ENCODE results near the gene THNSL1.
"Not testable (repeated sequence)": the region's sequence is repeated elsewhere in the genome, so short reads cannot be mapped to it uniquely, and the experiment has no call there.

Gene THNSL1

GRCh38 chr10:24995072-24995471 lies 21.3 kb upstream of the THNSL1 start:
- Histone ChIP-seq H4K20me1 (ENCODE audit: insufficient read depth, low read length, poor library complexity, severe bottlenecking) (no peaks in the 10 kb centered on the region), H3K27me3 (ENCODE audit: insufficient read depth, low read length, poor library complexity, severe bottlenecking) (no peaks in the 10 kb centered on the region), H3K36me3 (ENCODE audit: insufficient read depth, low read length) (no peaks in the 10 kb centered on the region), H3K4me1 (ENCODE audit: insufficient read depth, low read length, poor library complexity, severe bottlenecking) (no peaks in the 10 kb centered on the region), H2AFZ (ENCODE audit: low read length) (no peak overlapping the region), H3K79me2 (ENCODE audit: insufficient read depth, low read length) (no peaks in the 10 kb centered on the region), H3K9me3 (ENCODE audit: insufficient read depth, low read depth, low read length) (no peaks in the 10 kb centered on the region; the same call in 1 of the 2 replicates), H3K4me3 (ENCODE audit: low read length, poor library complexity, severe bottlenecking) (no peak overlapping the region), H3K4me2 (ENCODE audit: low read depth, low read length, poor library complexity, severe bottlenecking) (no peak overlapping the region), H3K9me2 (replicated peaks; ENCODE audit: low read depth, low read length) (no peaks in the 10 kb centered on the region), H3K9ac (ENCODE audit: low read depth, low read length, poor library complexity, severe bottlenecking) (no peak overlapping the region), H3F3A (ENCODE audit: low read depth) (no peaks in the 10 kb centered on the region)
- TF ChIP-seq CTCF (conservative IDR thresholded peaks at IDR 0.05; ENCODE audit: low read length): no peak
- TF ChIP-seq EZH2phosphoT487 (IDR thresholded peaks at IDR 0.05; ENCODE audit: borderline replicate concordance): no peak

- H4K20me1 ChIP-seq (ENCODE audit: insufficient read depth, low read length, poor library complexity, severe bottlenecking): no peaks in the 10 kb centered on the region
- no peaks in the 10 kb centered on the region for H3K36me3 ChIP-seq (ENCODE audit: insufficient read depth, low read length)
- H3F3A ChIP-seq (ENCODE audit: low read depth): no peaks in the 10 kb centered on the region
- H3K9ac ChIP-seq (ENCODE audit: low read depth, low read length, poor library complexity, severe bottlenecking): no peak overlapping the region
- H3K4me3 ChIP-seq (ENCODE audit: low read length, poor library complexity, severe bottlenecking): no peak overlapping the region
- no peaks in the 10 kb centered on the region; the same call in 1 of the 2 replicates for H3K9me3 ChIP-seq (ENCODE audit: insufficient read depth, low read depth, low read length)
- H3K79me2 ChIP-seq (ENCODE audit: insufficient read depth, low read length): no peaks in the 10 kb centered on the region
- TF ChIP-seq EZH2phosphoT487 (IDR thresholded peaks at IDR 0.05; ENCODE audit: borderline replicate concordance): no peak
- no peak for TF ChIP-seq CTCF (conservative IDR thresholded peaks at IDR 0.05; ENCODE audit: low read length)
- no peak overlapping the region for H3K4me2 ChIP-seq (ENCODE audit: low read depth, low read length, poor library complexity, severe bottlenecking)
- H2AFZ ChIP-seq (ENCODE audit: low read length): no peak overlapping the region
- no peaks in the 10 kb centered on the region for H3K27me3 ChIP-seq (ENCODE audit: insufficient read depth, low read length, poor library complexity, severe bottlenecking)
- no peaks in the 10 kb centered on the region for H3K4me1 ChIP-seq (ENCODE audit: insufficient read depth, low read length, poor library complexity, severe bottlenecking)
- H3K9me2 ChIP-seq (replicated peaks; ENCODE audit: low read depth, low read length): no peaks in the 10 kb centered on the region
Measured at GRCh38 chr10:24998044-24998443, 18.4 kb upstream of the THNSL1 start.

GRCh38 chr10:25011591-25011990 lies 4.8 kb upstream of the THNSL1 start:
- H3K4me2 ChIP-seq (ENCODE audit: low read depth, low read length, poor library complexity, severe bottlenecking); H3K9ac ChIP-seq (ENCODE audit: low read depth, low read length, poor library complexity, severe bottlenecking); H3K4me1 ChIP-seq (ENCODE audit: insufficient read depth, low read length, poor library complexity, severe bottlenecking); H3K4me3 ChIP-seq (ENCODE audit: low read length, poor library complexity, severe bottlenecking); H3F3A ChIP-seq (ENCODE audit: low read depth); H3K36me3 ChIP-seq (ENCODE audit: insufficient read depth, low read length); H2AFZ ChIP-seq (ENCODE audit: low read length); H3K9me2 ChIP-seq (replicated peaks; ENCODE audit: low read depth, low read length); H3K79me2 ChIP-seq (ENCODE audit: insufficient read depth, low read length); H3K27me3 ChIP-seq (ENCODE audit: insufficient read depth, low read length, poor library complexity, severe bottlenecking); H4K20me1 ChIP-seq (ENCODE audit: insufficient read depth, low read length, poor library complexity, severe bottlenecking); H3K9me3 ChIP-seq (ENCODE audit: insufficient read depth, low read depth, low read length): not testable (repeated sequence)

- Histone ChIP-seq H3K4me3 (ENCODE audit: low read length, poor library complexity, severe bottlenecking) (no peak overlapping the region), H3K27me3 (ENCODE audit: insufficient read depth, low read length, poor library complexity, severe bottlenecking) (no peaks in the 10 kb centered on the region), H3K9ac (ENCODE audit: low read depth, low read length, poor library complexity, severe bottlenecking) (no peak overlapping the region), H3K4me2 (ENCODE audit: low read depth, low read length, poor library complexity, severe bottlenecking) (no peak overlapping the region), H3K79me2 (ENCODE audit: insufficient read depth, low read length) (peaks cover 14% of the 10 kb centered on the region), H3K9me3 (ENCODE audit: insufficient read depth, low read depth, low read length) (no peaks in the 10 kb centered on the region), H2AFZ (ENCODE audit: low read length) (no peak overlapping the region), H3K4me1 (ENCODE audit: insufficient read depth, low read length, poor library complexity, severe bottlenecking) (peaks cover 18% of the 10 kb centered on the region), H3K9me2 (replicated peaks; ENCODE audit: low read depth, low read length) (no peaks in the 10 kb centered on the region), H3K36me3 (ENCODE audit: insufficient read depth, low read length) (no peaks in the 10 kb centered on the region), H4K20me1 (ENCODE audit: insufficient read depth, low read length, poor library complexity, severe bottlenecking) (no peaks in the 10 kb centered on the region), H3F3A (ENCODE audit: low read depth) (no peaks in the 10 kb centered on the region)
- TF ChIP-seq EZH2phosphoT487 (IDR thresholded peaks at IDR 0.05; ENCODE audit: borderline replicate concordance): no peak
- TF ChIP-seq CTCF (conservative IDR thresholded peaks at IDR 0.05; ENCODE audit: low read length): no peak
Measured at GRCh38 chr10:25014579-25014978, 1.8 kb upstream of the THNSL1 start.

All from Loucy (cell line).